Astrocyte (in vitro differentiated cells and primary cell): ENCODE measurements around the gene ACOT7. TPM values are rescaled to one million over a fixed set of nuclear protein-coding genes. Genes with fewer than 3 reads are reported as not detected.
"Not testable (repeated sequence)": the region's sequence is repeated elsewhere in the genome, so short reads cannot be mapped to it uniquely, and the experiment has no call there.

Experiments used
- DNase-seq: peaks from one replicate; pipeline ENCODE4 v3.0.0-alpha.2; 2010; ENCODE audit warnings: low read depth
- FAIRE-seq: peaks from 2 replicates; lab custom pipeline; 2011; peaks lifted over from hg19 to GRCh38; lab: Jason Lieb, UNC
- H2AFZ ChIP-seq: 2 replicates; pipeline ENCODE4 v1.6.0; 2012; ENCODE audit warnings: low read depth, low read length, inconsistent platforms
- H3K27ac ChIP-seq: 2 replicates; pipeline ENCODE4 v1.5.1; 2011; ENCODE audit warnings: low read depth, low read length, inconsistent platforms
- H3K27me3 ChIP-seq: 2 replicates; pipeline ENCODE4 v1.6.0; 2011; ENCODE audit warnings: low read length, inconsistent platforms; ENCODE audit not compliant: insufficient read depth
- H3K36me3 ChIP-seq: 2 replicates; pipeline ENCODE4 v1.5.1; 2011; ENCODE audit warnings: low read length, inconsistent platforms; ENCODE audit not compliant: insufficient read depth
- H3K4me1 ChIP-seq: 2 replicates; pipeline ENCODE4 v1.5.1; 2011; ENCODE audit warnings: low read length, inconsistent platforms; ENCODE audit not compliant: insufficient read depth
- H3K4me2 ChIP-seq: 2 replicates; pipeline ENCODE4 v1.6.0; 2012; ENCODE audit warnings: low read length, inconsistent platforms
- H3K4me3 ChIP-seq: 2 replicates; pipeline ENCODE4 v1.5.1; 2011; ENCODE audit warnings: low read depth, mild to moderate bottlenecking, low read length, inconsistent platforms; ENCODE audit not compliant: insufficient read depth
- H3K79me2 ChIP-seq: 2 replicates; pipeline ENCODE4 v1.6.0; 2012; ENCODE audit warnings: mild to moderate bottlenecking, low read length, inconsistent platforms; ENCODE audit not compliant: insufficient read depth
- H3K9ac ChIP-seq: 2 replicates; pipeline ENCODE4 v1.6.0; 2012; ENCODE audit warnings: mild to moderate bottlenecking, low read length, inconsistent platforms
- H3K9me3 ChIP-seq: 2 replicates; pipeline ENCODE4 v1.5.1; 2012; ENCODE audit warnings: low read depth, mild to moderate bottlenecking, low read length, inconsistent platforms; ENCODE audit not compliant: insufficient read depth
- H4K20me1 ChIP-seq: 2 replicates; pipeline ENCODE4 v1.6.0; 2012; ENCODE audit warnings: low read length, inconsistent platforms; ENCODE audit not compliant: insufficient read depth
- H3K27ac Mint-ChIP-seq: one replicate; pipeline ENCODE4 v1.8.0; 2021; ENCODE audit warnings: mild to moderate bottlenecking, mixed read lengths; ENCODE audit not compliant: unreplicated experiment
- H3K27me3 Mint-ChIP-seq: one replicate; pipeline ENCODE4 v1.8.0; 2021; ENCODE audit warnings: low read depth, mixed read lengths; ENCODE audit not compliant: unreplicated experiment
- H3K36me3 Mint-ChIP-seq: one replicate; pipeline ENCODE4 v1.8.0; 2021; ENCODE audit warnings: low read depth, mixed read lengths; ENCODE audit not compliant: unreplicated experiment
- H3K4me1 Mint-ChIP-seq: one replicate; pipeline ENCODE4 v1.8.0; 2021; ENCODE audit warnings: low read depth, mixed read lengths; ENCODE audit not compliant: unreplicated experiment
- H3K4me3 Mint-ChIP-seq: one replicate; pipeline ENCODE4 v1.8.0; 2021; ENCODE audit warnings: mild to moderate bottlenecking, moderate library complexity, mixed read lengths; ENCODE audit not compliant: unreplicated experiment
- H3K9me3 Mint-ChIP-seq: one replicate; pipeline ENCODE4 v1.8.0; 2021; ENCODE audit warnings: mild to moderate bottlenecking, mixed read lengths; ENCODE audit not compliant: unreplicated experiment
- EZH2 ChIP-seq: IDR thresholded peaks from 2 replicates; pipeline ENCODE4 v1.6.1; 2012; ENCODE audit warnings: mild to moderate bottlenecking, low read length, inconsistent platforms; ENCODE audit not compliant: insufficient read depth
- total RNA-seq: library from RNA; stranded (reverse); gene quantifications from 2 replicates; pipeline ENCODE4 v1.2.1, GENCODE V29; 2021
- TF ChIP-seq, protein P1 (sequence below): IDR thresholded peaks from 2 replicates; pipeline ENCODE4 v1.5.1; 2011; ENCODE audit warnings: low read depth, mild to moderate bottlenecking, inconsistent platforms, low read length, moderate library complexity; ENCODE audit not compliant: insufficient read depth

Gene ACOT7
- total RNA-seq, 1 donor from 2014 or later = 91.1 TPM

DNA sequence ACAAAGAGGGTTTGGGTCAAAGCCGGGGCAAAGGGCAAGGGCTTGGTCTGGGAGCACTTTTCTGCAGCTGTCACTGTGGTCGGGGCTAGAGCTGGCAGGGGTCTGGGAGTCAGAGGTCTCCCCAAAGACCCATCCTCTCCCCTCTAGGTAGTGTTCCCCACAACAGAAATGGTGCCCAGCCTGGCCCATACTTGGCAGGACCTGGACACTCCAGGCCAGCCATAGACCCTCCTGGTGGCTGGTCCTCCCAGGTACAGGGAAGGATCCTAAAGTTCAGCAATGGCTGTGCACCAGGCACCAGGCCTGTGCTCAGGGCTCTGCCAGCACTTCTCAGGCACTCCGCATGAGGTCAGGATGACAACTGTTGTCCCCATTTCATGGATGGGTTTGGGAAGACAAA, 42.0 kb upstream of the ACOT7 start:
- H3K27me3 ChIP-seq = peaks cover 7% of the 10 kb centered on the region
- H3K79me2 ChIP-seq = no peaks in the 10 kb centered on the region
- TF ChIP-seq, protein P1, sequence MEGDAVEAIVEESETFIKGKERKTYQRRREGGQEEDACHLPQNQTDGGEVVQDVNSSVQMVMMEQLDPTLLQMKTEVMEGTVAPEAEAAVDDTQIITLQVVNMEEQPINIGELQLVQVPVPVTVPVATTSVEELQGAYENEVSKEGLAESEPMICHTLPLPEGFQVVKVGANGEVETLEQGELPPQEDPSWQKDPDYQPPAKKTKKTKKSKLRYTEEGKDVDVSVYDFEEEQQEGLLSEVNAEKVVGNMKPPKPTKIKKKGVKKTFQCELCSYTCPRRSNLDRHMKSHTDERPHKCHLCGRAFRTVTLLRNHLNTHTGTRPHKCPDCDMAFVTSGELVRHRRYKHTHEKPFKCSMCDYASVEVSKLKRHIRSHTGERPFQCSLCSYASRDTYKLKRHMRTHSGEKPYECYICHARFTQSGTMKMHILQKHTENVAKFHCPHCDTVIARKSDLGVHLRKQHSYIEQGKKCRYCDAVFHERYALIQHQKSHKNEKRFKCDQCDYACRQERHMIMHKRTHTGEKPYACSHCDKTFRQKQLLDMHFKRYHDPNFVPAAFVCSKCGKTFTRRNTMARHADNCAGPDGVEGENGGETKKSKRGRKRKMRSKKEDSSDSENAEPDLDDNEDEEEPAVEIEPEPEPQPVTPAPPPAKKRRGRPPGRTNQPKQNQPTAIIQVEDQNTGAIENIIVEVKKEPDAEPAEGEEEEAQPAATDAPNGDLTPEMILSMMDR = no peak
- no peak for TF ChIP-seq EZH2
- DNase-seq (no peak), FAIRE-seq (no peak)
- no peak overlapping the region for H3K9ac ChIP-seq
- peaks cover 3% of the 10 kb centered on the region for H4K20me1 ChIP-seq
- H3K4me3 Mint-ChIP-seq = no peak overlapping the region
- H3K36me3 ChIP-seq = no peaks in the 10 kb centered on the region
- peaks cover 3% of the 10 kb centered on the region for H3K4me1 ChIP-seq
- peaks cover 59% of the 10 kb centered on the region for H3K27me3 Mint-ChIP-seq
- no peak overlapping the region for H3K4me3 ChIP-seq
- no peak overlapping the region for H3K4me2 ChIP-seq
- no peak overlapping the region for H3K27ac ChIP-seq
- no peaks in the 10 kb centered on the region for H3K36me3 Mint-ChIP-seq
- no peak overlapping the region for H3K27ac Mint-ChIP-seq
- H3K9me3 Mint-ChIP-seq = no peaks in the 10 kb centered on the region
- H2AFZ ChIP-seq = no peak overlapping the region
- no peaks in the 10 kb centered on the region for H3K9me3 ChIP-seq
- no peaks in the 10 kb centered on the region for H3K4me1 Mint-ChIP-seq

- TF ChIP-seq, protein P1 = no peak
- TF ChIP-seq EZH2 = no peak
- no peak overlapping the region for H3K4me3 Mint-ChIP-seq
- Histone ChIP-seq H3K4me3 (no peak overlapping the region), H3K4me2 (no peak overlapping the region), H3K27me3 (peaks cover 10% of the 10 kb centered on the region), H4K20me1 (peaks cover 3% of the 10 kb centered on the region), H3K4me1 (peaks cover 3% of the 10 kb centered on the region), H3K79me2 (no peaks in the 10 kb centered on the region), H3K27ac (no peak overlapping the region), H3K9ac (no peak overlapping the region), H2AFZ (no peak overlapping the region), H3K36me3 (no peaks in the 10 kb centered on the region), H3K9me3 (no peaks in the 10 kb centered on the region)
- DNase-seq = no peak
- no peak overlapping the region for H3K27ac Mint-ChIP-seq
- no peaks in the 10 kb centered on the region for H3K36me3 Mint-ChIP-seq
- no peak for FAIRE-seq
- peaks cover 63% of the 10 kb centered on the region for H3K27me3 Mint-ChIP-seq
- H3K9me3 Mint-ChIP-seq = no peaks in the 10 kb centered on the region
- peaks cover 3% of the 10 kb centered on the region for H3K4me1 Mint-ChIP-seq
These were observed 41.6 kb upstream of the ACOT7 start for GRCh38 chr1:6435129-6435528.

- Mint-ChIP-seq H3K9me3 (no peaks in the 10 kb centered on the region), H3K27me3 (peaks cover 64% of the 10 kb centered on the region), H3K4me1 (peaks cover 5% of the 10 kb centered on the region), H3K4me3 (no peak overlapping the region), H3K36me3 (no peaks in the 10 kb centered on the region), H3K27ac (no peak overlapping the region)
- Histone ChIP-seq H3K4me3 (no peak overlapping the region), H3K4me1 (peaks cover 3% of the 10 kb centered on the region), H2AFZ (no peak overlapping the region), H4K20me1 (peaks cover 3% of the 10 kb centered on the region), H3K4me2 (no peak overlapping the region), H3K27ac (no peak overlapping the region), H3K27me3 (peaks cover 10% of the 10 kb centered on the region), H3K9ac (no peak overlapping the region), H3K9me3 (no peaks in the 10 kb centered on the region), H3K79me2 (no peaks in the 10 kb centered on the region), H3K36me3 (no peaks in the 10 kb centered on the region)
- FAIRE-seq (no peak), DNase-seq (no peak)
- TF ChIP-seq EZH2 = no peak
- TF ChIP-seq, protein P1 = no peak
These were observed 40.6 kb upstream of the ACOT7 start for GRCh38 chr1:6434186-6434585.

GRCh38 chr1:6431645-6432579, 38.3 kb upstream of the ACOT7 start:
- not testable (repeated sequence) for H3K4me3 ChIP-seq, DNase-seq, H3K4me1 Mint-ChIP-seq, H3K79me2 ChIP-seq, H3K36me3 ChIP-seq, H3K27ac Mint-ChIP-seq, H3K9me3 Mint-ChIP-seq, H3K4me1 ChIP-seq, FAIRE-seq, H3K9me3 ChIP-seq, H2AFZ ChIP-seq, H3K9ac ChIP-seq, H3K36me3 Mint-ChIP-seq, H3K4me2 ChIP-seq, H3K27ac ChIP-seq, H4K20me1 ChIP-seq, H3K4me3 Mint-ChIP-seq
- H3K27me3 ChIP-seq = peaks cover 12% of the 10 kb centered on the region
- H3K27me3 Mint-ChIP-seq = peaks cover 60% of the 10 kb centered on the region
